GM12864 (cell line): ENCODE measurements around the gene FES.
"Not testable (repeated sequence)": the region's sequence is repeated elsewhere in the genome, so short reads cannot be mapped to it uniquely, and the experiment has no call there.

Experiments used
- DNase-seq: peaks from one replicate; pipeline ENCODE4 v3.0.0-alpha.2; 2011; ENCODE audit warnings: low read depth
- H3K4me3 ChIP-seq: 2 replicates; pipeline ENCODE4 v1.5.1; 2011; ENCODE audit warnings: mild to moderate bottlenecking, low read depth, low read length, control low read depth
- TF ChIP-seq, protein P1 (sequence below): IDR thresholded peaks from 2 replicates; pipeline ENCODE4 v1.5.1; 2011; ENCODE audit warnings: low read depth, mild to moderate bottlenecking, moderate library complexity, low read length, control low read depth, inconsistent platforms; ENCODE audit errors: missing control alignments

The FES gene

DNA sequence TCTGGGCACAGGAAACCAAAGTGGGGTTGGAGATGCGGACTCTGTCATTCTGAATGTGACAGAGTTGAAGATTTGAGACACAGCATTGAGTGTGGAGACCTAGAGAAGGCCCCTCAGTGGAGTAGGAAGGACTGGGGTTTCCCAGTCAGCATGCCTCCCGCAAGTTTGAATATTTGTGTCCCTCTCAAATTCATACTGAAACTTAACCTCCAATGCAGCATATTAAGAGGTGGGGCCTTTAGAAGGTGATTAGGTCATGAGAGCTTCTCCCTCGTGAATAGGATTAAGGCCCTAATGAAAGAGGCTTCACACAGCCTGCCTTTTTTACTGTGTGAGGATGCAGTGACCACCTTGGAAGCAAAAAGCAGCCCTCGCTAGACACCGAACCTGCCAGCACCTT lies 40.1 kb downstream of the FES start:
- TF ChIP-seq, protein P1, sequence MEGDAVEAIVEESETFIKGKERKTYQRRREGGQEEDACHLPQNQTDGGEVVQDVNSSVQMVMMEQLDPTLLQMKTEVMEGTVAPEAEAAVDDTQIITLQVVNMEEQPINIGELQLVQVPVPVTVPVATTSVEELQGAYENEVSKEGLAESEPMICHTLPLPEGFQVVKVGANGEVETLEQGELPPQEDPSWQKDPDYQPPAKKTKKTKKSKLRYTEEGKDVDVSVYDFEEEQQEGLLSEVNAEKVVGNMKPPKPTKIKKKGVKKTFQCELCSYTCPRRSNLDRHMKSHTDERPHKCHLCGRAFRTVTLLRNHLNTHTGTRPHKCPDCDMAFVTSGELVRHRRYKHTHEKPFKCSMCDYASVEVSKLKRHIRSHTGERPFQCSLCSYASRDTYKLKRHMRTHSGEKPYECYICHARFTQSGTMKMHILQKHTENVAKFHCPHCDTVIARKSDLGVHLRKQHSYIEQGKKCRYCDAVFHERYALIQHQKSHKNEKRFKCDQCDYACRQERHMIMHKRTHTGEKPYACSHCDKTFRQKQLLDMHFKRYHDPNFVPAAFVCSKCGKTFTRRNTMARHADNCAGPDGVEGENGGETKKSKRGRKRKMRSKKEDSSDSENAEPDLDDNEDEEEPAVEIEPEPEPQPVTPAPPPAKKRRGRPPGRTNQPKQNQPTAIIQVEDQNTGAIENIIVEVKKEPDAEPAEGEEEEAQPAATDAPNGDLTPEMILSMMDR, result no peak
- DNase-seq, result peak; percentile 58

DNA sequence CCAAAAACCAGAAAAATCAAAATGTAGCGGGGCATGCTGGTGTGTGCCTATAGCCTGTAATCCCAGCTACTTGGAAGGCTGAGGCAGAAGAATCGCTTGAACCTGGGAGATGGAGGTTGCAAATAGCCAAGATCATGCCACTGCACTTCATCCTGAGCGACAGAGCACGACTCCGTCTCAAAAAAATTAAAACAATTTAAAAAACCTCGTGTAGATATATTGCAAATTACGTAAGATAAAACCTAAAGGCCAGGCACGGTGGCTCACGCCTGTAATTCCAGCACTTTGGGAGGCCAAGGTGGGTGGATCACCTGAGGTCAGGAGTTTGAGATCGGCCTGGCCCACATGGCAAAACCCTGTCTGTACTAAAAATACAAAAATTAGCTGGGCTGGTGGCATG lies 42.5 kb downstream of the FES start:
- not testable (repeated sequence) for DNase-seq, H3K4me3 ChIP-seq

More for the DNA sequence above, 40.1 kb downstream of the FES start:
- H3K4me3 ChIP-seq, result no peak overlapping the region; the same call in 1 of the 2 replicates

DNA sequence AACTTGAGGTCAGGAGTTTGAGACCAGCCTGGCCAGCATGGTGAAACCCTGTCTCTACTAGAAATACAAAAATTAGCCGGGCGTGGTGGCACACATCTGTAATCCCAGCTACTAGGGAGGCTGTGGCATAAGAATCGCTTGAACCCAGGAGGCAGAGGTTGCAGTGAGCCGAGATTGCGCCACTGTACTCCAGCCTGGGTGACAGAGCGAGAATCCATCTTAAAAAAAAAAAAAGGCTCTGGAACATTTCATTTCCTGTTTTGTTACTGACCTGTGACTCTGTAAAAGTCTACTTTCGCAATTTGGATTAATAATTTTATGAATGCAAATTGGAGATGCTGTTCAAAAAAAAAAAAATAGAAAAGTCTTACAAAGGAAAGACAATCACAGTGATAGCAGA lies 43.8 kb downstream of the FES start:
- not testable (repeated sequence) for H3K4me3 ChIP-seq, DNase-seq

DNA sequence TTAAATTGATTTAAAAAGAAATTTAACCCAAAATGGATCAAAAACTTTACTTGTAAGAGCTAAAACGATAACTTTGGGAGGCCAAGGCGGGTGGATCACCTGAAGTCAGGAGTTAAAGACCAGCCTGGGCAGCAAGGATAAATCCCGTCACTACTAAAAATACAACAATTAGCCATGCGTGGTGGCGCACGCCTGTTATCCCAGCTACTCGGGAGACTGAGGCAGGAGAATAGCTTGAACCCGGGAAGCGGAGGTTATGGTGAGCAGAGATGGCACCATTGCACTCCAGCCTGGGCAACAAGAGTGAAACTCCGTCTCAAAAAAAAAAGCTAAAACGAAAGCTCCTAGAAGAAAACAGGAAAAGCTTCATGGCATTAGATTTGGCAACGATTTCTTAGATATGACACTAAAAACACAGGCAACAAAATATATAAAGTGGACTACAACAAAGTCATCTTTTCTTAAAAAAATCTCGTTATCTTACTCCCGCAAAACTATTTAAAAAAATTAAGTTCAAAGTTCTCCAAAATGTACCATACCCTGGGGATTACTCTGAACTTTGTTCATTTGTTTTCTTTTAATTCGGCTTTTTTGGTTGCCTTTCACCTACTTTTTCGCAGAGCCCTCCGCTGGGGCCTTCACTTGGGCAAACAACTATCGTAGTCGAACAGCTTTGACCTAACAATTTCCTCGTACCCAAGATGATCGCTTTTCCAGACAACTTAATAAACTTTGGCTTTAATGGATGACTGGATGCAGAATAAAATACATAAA lies 45.1 kb downstream of the FES start:
- no peak for DNase-seq
- TF ChIP-seq, protein P1, result no peak
- peak overlapping the region; percentile 99 for H3K4me3 ChIP-seq

DNA sequence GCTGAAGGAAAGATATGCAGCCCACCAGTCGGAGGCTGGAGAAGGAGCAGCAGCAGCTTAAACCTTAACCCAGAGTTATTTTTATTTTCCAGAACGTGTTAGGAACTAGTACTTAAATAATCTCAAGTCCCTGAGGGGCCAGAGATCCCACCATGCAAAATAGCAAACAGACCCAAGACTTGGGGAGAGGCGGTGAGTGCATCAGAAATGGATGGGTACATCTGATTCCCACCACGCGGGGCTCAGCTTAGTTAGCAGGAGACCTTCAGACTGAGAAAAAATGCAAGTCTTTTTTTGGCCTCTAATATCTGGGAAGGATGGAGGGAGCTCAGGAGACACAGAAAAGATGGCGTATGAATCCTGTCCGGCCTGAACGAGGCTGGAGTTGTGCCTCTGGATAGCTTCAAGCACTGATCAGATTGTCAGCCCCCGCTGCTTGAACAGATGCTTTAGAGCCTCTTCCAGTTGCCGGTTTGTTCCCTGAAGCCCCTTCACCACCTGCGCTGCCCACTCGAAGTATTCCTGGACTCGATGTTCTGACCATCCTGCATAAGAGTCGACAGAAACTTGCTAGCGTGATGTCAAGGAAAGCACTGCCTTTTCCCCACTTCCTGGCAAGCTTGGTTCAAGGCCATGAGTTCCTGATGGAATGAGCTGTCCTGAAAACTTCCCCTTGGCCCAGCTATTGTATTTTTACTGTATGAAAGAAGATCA lies 46.7 kb downstream of the FES start:
- no peak for DNase-seq
- TF ChIP-seq, protein P1, result no peak
- H3K4me3 ChIP-seq, result peak overlapping the region; percentile 99

DNA sequence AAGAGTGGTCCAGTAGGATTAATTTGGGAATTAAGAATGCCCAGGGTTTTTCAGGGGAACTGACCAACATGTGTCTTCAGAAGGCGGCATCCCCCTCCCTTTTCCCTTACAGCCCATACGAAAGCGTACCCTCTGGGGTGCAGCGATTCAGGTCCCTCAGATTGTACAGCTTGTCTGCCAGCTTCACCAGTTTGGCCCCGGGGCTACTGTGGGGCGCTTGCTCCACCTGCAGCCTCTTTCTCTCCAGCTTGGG lies 47.2 kb downstream of the FES start:
- peak overlapping the region; percentile 99 for H3K4me3 ChIP-seq
- TF ChIP-seq, protein P1, result no peak
- no peak for DNase-seq

DNA sequence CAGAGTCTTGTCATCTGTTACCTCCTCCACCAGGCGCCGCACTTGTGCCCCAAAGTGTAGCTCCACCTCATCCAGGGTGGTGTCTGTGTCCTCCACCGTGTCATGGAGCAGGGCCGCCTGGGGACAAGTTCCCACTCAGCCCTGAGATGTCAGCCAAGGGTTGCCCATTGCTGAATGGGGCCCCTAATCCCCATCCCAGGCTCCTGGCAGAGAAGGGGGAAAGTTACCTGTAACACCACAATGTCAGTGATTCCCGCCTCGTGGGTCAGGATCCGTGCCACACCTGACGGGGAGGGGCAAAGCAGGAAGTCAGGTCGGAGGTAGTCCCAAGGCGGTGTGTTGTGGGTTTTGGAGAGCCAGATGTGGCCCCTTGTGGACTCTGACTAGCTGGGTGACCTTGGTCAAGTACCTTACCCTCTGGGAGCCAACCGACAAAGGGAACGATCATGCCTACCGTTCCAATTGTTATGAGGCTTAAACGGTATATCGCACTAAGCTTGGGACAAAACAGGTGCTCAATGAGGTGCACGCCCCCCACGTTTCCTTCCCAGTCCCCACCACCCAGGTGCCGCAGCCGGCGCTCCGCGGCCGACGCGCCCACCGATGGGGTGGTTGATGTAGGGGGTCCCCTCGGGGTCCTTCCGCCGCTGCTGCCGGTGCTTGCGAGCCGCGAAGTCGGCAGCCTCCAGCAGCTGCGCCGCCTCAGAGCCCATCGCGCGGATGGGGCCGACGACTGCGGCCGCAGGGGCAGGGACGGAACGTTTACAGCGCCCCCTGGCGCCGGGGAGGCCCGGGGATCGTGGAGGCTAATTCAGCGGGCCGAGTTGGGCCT lies 47.7 kb downstream of the FES start, which contains the start of gene HDDC3:
TSS of gene HDDC3 (minus strand) at position 722 of the 832 bp plus-strand sequence. CDS start at position 713, 9 bp downstream.
- TF ChIP-seq, protein P1, result peak; percentile 86
- peak; percentile 83 for DNase-seq

DNA sequence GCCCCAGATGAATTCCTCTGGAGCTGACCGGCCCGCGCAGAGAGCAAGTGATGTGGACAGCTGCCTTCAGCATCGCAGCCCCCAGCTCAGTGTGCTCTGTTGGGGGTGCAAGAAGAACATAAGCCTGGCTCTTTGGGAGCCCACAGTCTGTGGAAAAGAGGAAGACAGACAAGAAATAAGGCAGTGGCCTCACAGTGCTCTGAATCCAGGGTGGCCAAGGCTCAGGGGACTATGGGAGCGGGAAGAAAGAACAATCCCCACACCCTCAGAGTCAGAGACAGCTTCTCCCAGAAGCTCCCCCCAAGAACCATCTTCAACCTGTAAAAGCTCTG lies 48.3 kb downstream of the FES start:
- DNase-seq, result no peak
- peak overlapping the region; percentile 99; the same call in 1 of the 2 replicates for H3K4me3 ChIP-seq
- TF ChIP-seq, protein P1, result no peak

More for the DNA sequence above, 47.7 kb downstream of the FES start, which contains the start of gene HDDC3:
- H3K4me3 ChIP-seq, result peak within 1 kb of the TSS; percentile 99
